SH-SY5Y (cell line): ENCODE data around the gene ZNF747.

Experiments used
- GATA2 ChIP-seq: IDR thresholded peaks from 2 replicates; pipeline ENCODE4 v1.6.1; 2011; ENCODE audit warnings: mild to moderate bottlenecking, low read depth, low read length
- GATA3 ChIP-seq: IDR thresholded peaks from 2 replicates; pipeline ENCODE4 v1.6.1; 2011; ENCODE audit warnings: low read depth, mild to moderate bottlenecking, low read length, moderate library complexity

Gene ZNF747

DNA sequence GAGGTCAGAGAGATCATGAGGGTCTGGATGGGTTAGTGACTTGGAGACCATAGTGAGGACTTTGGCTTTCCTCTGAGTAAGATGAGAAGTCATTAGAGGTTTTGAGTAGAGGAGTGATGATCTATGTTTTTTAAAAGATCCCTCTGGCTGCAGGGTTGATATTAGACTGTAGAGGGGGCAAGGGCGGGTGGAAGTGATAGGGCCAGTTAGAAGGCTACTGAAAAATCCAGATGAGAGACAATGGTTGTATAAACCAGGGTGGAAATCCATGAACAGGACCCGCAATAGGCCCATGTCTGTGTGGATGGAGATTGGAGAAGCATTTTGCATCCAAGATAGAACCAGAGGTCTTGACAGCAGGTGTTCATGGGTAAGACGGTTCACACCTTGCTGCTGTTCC, 52.3 kb downstream of the ZNF747 start:
- TF ChIP-seq GATA2 (no peak), GATA3 (no peak)

- TF ChIP-seq GATA3 (no peak), GATA2 (no peak)
These were observed 53.3 kb downstream of the ZNF747 start for GRCh38 chr16:30481381-30481780.
